NCI-H526 treated with DMSO at 0.1 percent for 48 hours (cell line): ENCODE measurements around the gene NACA2.
A peak's percentile ranks its signal among the peaks of the same experiment; 100 is the strongest.
"Not testable (repeated sequence)": the region's sequence is repeated elsewhere in the genome, so short reads cannot be mapped to it uniquely, and the experiment has no call there.

Experiments used
- DNase-seq: peaks from one replicate; lab custom pipeline; 2025; lab: John Stamatoyannopoulos, UW

NACA2 gene

GRCh38 chr17:61575983-61576382, 15.0 kb downstream of the NACA2 start:
- DNase-seq: no peak

DNA sequence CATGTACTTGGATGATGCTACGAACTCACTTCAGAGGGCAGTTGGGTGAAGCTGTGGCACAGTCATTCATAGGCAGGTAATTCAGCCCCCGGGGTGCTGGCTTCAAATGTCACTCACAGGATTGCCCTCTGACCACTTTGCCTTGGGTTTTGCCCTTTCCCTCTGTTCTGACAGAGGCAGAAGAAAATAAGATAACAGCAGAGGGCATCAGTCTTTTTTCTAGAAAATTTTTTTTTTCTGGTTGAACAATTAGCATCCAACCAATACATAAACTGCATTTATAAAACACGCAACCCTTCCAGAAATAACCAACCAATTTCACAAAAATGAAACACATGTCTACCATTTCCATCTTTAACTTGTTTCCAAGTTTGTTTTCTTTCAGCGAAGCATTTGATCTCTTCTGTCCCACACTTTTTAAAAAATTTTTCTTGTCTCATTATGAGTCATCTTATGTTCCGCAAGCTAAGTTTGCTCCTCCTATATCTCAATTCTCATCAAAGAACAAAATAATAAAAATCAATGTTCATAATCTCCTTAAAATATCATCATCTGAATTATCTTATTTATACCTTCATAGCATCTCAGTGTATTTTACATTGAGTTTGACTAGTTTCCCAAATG, 15.6 kb downstream of the NACA2 start:
- no peak for DNase-seq

GRCh38 chr17:61574542-61575351, 16.3 kb downstream of the NACA2 start:
- peak; percentile 6 for DNase-seq

DNA sequence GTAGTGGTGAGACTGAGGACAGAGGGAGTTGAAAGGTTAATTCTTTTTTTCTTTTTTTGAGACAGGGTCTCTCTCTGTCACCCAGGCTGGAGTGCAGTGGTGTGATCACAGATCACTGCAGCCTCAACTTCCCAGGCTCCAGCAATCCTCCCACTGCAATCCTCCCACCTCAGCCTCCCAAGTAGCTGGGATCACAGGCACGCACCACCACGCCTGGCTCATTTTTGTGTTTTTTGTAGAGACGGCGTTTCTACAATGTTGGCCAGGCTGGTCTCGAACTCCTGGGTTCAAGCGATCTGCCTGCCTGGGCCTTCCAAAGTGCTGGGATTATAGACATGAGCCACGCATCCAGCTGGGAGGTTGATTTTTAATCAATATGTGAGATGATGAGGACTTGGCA, 18.5 kb downstream of the NACA2 start:
- DNase-seq: not testable (repeated sequence)

DNA sequence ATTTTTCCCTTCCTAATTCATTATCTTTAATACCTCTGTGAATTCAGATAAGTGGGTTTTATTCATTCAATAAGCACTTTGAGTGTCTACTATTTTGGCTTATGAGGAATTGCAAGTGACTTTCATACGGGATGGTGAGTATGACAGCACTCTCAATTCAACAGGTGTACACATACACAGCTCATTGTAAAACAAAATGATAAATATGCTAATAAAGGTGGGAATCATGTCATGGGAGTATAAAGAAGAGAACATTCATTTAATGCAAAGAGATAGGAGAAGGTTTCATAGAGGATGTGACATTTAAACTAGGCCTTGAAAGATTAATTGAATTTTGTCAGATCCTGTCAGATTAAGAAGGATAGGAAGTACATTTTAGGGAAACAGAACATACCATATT, 19.4 kb downstream of the NACA2 start:
- DNase-seq: no peak

GRCh38 chr17:61570118-61570517, 20.9 kb downstream of the NACA2 start:
- peak; percentile 9 for DNase-seq

DNA sequence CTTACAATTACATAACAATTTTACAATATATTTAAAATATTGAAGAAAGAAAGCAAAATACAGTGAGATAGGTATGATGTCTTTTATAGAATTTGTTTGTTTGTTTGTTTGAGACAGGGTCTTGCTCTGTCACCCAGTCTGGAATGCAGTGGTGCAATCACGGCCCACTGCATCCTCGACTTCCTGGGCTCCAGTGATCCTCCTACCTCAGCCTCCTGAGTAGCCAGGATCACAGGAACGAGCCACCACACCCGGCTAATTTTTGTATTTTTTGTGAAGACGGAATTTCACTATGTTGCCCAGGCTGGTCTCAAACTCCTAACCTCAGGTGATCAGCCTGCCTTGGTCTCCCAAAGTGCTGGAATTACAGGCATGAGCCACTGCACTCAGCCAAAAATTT, 21.5 kb downstream of the NACA2 start:
- not testable (repeated sequence) for DNase-seq

DNA sequence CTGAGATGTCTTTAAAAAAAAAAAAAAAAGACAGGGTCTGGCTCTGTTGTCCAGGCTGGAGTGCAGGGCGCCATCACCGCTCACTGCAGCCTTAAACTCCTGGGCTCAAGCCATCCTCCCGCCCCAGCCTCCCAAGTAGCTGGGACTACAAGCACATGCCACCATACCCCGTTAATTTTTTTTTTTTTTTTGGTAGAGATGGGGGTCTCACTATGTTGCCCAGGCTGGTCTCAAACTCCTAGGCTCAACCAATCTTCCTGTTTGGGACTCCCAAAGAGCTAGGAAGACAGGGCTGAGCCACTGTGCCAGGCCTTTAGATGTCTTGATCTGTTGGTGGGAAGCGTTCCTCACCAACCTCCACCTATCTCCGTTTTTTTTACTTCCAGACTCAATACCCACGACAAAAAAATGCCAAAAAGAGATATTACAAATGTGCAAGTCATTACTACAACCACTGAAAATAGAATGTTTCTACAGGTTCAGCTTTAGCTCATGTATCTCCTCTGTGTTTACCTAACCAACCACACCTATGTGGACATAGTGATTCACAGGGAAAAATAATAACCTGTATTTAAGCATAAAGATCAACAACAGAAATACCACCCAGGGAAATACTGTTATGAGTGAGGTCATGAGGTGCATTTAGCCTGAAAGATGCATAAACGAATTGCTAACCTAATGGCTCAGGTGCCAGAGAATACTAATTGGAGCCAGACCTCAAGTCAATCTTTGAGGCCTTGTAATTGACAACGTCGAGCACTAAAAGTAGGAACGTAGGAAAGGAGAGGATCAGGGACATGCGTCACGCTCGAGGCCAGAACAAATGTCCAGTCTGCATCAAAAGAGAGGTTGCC, 22.6 kb downstream of the NACA2 start:
- no peak for DNase-seq

DNA sequence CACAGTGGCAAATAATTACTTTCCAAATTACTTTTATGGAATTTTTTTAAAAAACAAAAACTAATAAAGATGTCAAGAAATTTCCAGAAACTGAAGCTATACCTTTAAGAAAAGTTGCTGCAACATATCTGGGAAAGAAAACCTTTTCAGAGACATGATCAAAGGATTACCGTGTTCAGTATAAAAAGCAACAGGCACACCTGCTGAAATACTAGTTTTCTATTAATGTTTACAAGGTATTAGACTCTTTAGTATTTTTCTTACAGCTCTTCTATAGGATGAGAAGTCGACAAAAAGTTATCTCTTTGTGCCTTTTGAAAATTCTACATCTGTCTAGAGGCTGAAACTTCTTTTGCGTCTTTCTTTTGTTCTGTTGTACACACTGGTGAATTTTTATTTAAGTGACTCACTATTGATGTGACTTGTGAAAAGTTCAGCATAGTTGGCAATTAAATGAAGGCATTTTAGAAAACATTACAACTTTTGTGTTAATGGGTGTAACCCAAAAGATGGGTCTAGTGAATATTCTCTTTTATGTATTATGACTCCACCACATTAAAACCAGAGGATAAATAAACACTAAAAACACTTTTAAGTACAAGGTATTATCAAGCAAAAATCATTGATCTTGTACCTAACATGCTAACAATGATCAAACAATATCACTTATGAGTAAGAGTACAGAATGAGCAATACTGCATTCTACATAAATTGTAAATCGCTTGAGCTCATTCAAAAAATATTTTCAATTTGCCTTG, 23.8 kb downstream of the NACA2 start:
- DNase-seq: no peak

DNA sequence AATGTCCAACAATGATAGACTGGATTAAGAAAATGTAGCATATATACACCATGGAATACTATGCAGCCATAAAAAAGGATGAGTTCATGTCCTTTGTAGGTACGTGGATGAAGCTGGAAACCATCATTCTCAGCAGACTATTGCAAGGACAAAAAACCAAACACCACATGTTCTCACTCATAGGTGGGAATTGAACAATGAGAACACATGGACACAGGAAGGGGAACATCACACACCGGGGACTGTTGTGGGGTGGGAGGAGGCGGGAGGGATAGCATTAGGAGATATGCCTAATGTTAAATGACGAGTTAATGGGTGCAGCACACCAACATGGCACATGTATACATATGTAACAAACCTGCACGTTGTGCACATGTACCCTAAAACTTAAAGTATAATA, 24.6 kb downstream of the NACA2 start:
- not testable (repeated sequence) for DNase-seq

GRCh38 chr17:61565850-61566249, 25.2 kb downstream of the NACA2 start:
- not testable (repeated sequence) for DNase-seq

DNA sequence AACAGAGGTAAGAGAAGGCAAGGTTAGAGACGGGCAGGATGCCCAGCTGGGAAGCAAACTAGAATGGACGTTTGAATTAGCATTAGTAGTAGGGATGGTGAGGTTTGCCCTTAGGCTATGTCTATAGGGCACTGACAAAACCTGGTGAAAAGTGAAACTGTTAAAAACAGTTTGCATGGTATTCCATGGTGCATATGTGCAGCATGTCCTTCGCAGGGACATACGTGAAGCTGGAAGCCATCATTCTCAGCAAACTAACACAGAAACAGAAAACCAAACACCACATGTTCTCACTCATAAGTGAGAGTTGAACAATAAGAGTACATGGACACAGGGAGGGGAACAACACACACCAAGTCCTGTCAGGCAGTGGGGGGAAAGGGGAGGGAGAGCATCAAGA, 25.8 kb downstream of the NACA2 start:
- DNase-seq: no peak

DNA sequence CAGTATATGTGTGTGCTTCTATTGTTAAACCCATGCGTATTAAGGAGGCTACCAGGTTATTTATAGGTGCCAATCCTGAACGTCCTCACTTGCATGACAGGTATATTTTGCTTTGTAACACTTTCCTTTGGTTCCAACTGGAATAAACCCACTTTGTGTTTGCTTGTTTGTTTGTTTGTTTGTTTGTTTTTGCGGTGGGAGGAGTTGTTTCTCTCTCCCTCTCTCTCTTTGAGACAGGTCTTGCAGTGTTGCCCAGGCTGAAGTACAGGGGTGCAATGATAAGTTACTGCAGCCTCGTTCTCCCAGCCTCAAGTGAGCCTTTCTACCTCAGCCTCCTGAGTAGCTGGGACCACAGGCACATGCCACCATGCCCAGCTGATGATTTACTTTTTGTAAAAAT, 28.7 kb downstream of the NACA2 start:
- DNase-seq: no peak

DNA sequence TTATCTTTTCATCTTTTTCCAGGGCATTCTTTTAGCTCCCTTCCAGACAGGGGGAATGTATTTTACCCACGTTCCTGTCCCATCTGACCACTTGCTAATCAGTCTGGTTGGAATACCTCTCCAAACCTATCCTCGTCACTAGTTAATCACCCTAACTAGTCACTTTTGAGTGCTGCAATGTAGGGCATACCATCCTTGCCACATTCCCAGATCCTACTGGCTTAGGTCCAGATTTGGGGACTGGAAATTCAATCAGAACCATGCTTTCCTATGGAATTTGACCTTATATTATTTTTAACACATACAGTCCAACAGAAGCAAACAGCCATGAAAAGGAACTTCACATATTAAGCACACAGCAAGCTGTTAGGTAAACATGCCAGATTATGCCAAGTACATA, 29.7 kb downstream of the NACA2 start:
- no peak for DNase-seq

GRCh38 chr17:61560071-61560470, 30.9 kb downstream of the NACA2 start:
- DNase-seq: no peak

DNA sequence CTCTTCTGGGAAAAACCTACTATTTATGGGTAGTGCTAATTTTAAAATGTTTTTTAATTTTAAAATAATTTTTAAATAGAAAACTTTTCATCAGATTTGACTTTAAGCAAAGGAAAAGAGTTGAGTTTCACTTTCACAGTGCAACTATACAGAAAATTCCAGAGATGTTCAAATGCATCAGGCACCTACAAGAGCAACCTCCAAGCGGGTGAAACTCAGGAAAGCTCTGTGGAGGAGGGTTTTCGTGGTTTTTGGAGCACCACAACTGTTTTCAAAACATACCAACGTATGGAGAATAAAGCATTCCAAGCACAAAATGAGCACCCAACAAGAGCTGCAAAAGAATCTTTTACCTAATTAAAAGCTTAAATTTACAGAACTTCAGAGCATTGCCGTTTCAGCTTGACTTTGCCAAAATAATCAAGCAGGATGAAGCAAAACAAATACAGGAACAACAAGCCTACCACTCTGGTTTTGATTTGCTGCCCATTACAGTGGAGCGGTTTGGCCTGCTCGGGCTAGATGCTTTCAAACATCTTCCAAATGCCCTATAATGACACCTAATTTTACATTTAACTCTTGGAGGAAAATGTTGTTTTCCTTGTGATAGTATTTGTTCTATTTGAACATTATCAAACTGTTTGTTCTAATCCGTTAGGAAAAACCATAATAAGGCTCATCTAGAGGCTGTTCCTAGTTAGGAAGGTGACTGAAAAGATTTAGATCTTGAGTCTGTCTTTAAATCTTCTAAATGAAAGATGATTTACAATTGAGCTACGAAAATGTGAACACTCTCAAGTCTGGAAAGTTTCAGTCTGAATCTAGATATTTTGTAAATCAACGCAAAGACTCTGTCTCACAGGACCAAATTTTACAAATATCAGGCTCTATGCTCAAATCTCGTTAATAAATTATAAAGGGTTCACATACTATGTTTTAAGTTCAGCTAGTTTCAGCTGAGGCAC, 34.5 kb downstream of the NACA2 start:
- DNase-seq: no peak

- DNase-seq: no peak
These were observed 35.9 kb downstream of the NACA2 start for GRCh38 chr17:61555127-61555566.

- DNase-seq: no peak
These were observed 36.8 kb downstream of the NACA2 start for GRCh38 chr17:61554209-61554608.

- not testable (repeated sequence) for DNase-seq
These were observed 38.5 kb downstream of the NACA2 start for GRCh38 chr17:61552560-61552959.

DNA sequence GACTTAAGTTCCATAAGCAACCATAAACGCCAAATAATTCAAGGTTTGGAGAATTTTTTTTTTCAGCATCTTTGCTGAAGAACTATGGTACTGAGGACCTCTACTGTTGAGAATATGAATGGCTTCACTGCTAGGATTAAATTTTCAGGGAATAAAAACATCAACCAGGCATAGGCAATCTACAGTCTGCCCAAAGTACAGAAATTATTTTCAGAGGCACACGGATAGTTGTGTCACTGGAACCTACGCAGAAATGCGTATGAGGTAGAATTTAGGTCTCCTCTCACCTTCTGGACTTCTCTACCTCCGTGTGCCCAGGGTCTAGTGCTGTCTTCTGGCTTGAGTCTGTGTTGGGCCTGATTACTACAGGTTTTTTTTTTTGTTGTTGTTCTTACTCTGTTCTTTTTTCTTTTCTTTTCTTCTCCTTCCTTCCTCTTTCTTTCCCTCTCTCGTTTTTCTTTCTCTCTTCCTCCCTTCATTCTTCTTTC, 39.7 kb downstream of the NACA2 start:
- DNase-seq: peak; percentile 23

DNA sequence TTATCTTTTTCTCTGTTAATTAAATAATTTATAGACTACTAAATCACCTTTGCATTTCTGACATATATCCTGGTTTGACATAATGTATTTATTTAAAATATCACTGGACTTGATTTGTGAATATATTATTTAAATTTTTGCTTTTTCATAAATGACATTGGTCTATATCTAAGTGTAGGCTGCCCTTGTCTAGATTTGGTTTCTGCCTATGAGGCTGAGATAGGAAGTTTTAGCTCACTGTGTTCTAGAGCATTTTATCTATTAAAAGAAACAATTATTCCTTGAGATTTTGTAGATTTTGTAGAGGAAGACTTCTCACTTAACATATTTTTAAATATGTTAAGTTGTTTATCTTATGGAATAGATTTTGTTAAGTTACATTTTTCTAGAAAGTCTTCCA, 43.9 kb downstream of the NACA2 start:
- no peak for DNase-seq
